Common myeloid progenitor, CD34-positive (primary cell): Measurements from ENCODE around the gene UBE2L5.
A peak's percentile ranks its signal among the peaks of the same experiment; 100 is the strongest.

Experiments used
- CTCF ChIA-PET: fragments of 350-600 bp; sonication (Branson Sonifier 250); formaldehyde crosslinking; loops from one replicate; lab custom pipeline; 2021; ENCODE audit warnings: antibody characterized with exemption; lab: Charles Lee
- POLR2A ChIA-PET: fragments of 350-600 bp; sonication (Branson Sonifier 250); formaldehyde crosslinking; loops from one replicate; lab custom pipeline; 2021; ENCODE audit warnings: antibody characterized with exemption; lab: Charles Lee
- DNase-seq, 3 donors: peaks; one replicate each; pipeline versions ENCODE4 v3.0.0 to v3.0.0-alpha.2; 2013
- H3K27ac ChIP-seq, 2 experiments: 1 replicate in 1 of 2; 2 replicates in 1 of 2; pipeline ENCODE4 v1.7.0; 2013; ENCODE audit warnings: inconsistent platforms in 2 of 2, low read length in 2 of 2, mild to moderate bottlenecking in 2 of 2, low read depth in 1 of 2, moderate library complexity in 1 of 2; ENCODE audit not compliant: severe bottlenecking in 2 of 2, insufficient read depth in 1 of 2, poor library complexity in 1 of 2
- H3K27me3 ChIP-seq, 5 experiments: replicated peaks in 2 of 5; 1 replicate in 3 of 5; 2 replicates in 2 of 5; pipeline versions ENCODE4 v1.6.1 to v1.7.0; 2013; ENCODE audit warnings: low read length in 4 of 5, mild to moderate bottlenecking in 2 of 5, moderate library complexity in 2 of 5, inconsistent platforms in 1 of 5; ENCODE audit not compliant: insufficient read depth in 5 of 5, control insufficient read depth in 4 of 5
- H3K36me3 ChIP-seq, 4 experiments: 1 replicate in 2 of 4; 2 replicates in 2 of 4; pipeline versions ENCODE4 v1.6.1 to v1.7.0; 2013; ENCODE audit warnings: low read length in 3 of 4, control low read depth in 1 of 4, mild to moderate bottlenecking in 1 of 4; ENCODE audit not compliant: control insufficient read depth in 4 of 4, insufficient read depth in 4 of 4
- H3K4me1 ChIP-seq, 4 experiments: 1 replicate in 3 of 4; 2 replicates in 1 of 4; pipeline versions ENCODE4 v1.6.1 to v1.7.1; 2013; ENCODE audit warnings: low read length in 3 of 4, mild to moderate bottlenecking in 3 of 4, control low read depth in 1 of 4, inconsistent platforms in 1 of 4, moderate library complexity in 1 of 4; ENCODE audit not compliant: control insufficient read depth in 4 of 4, insufficient read depth in 4 of 4; ENCODE audit errors: control extremely low read depth in 1 of 4
- H3K4me3 ChIP-seq, 7 experiments: 1 replicate in 4 of 7; 2 replicates in 3 of 7; pipeline versions ENCODE4 v1.5.1 to v1.7.0; 2013; ENCODE audit warnings: mild to moderate bottlenecking in 7 of 7, low read length in 6 of 7, moderate library complexity in 6 of 7, inconsistent platforms in 2 of 7, low read depth in 2 of 7, control low read depth in 1 of 7; ENCODE audit not compliant: insufficient read depth in 4 of 7, control insufficient read depth in 1 of 7; ENCODE audit errors: extremely low read depth in 1 of 7
- H3K9me3 ChIP-seq, 5 experiments: 1 replicate in 4 of 5; 2 replicates in 1 of 5; pipeline versions ENCODE4 v1.6.1 to v1.7.1; 2013; ENCODE audit warnings: low read length in 4 of 5, mild to moderate bottlenecking in 2 of 5, inconsistent platforms in 1 of 5, low read depth in 1 of 5, moderate library complexity in 1 of 5; ENCODE audit not compliant: control insufficient read depth in 4 of 5, insufficient read depth in 2 of 5; ENCODE audit errors: control extremely low read depth in 1 of 5
- WGBS: methylation state at CpG from one replicate; pipeline ENCODE4 v1.1.5; 2013; ENCODE audit not compliant: insufficient coverage; 5-methylcytosine and 5-hydroxymethylcytosine counted together

The UBE2L5 gene

DNA sequence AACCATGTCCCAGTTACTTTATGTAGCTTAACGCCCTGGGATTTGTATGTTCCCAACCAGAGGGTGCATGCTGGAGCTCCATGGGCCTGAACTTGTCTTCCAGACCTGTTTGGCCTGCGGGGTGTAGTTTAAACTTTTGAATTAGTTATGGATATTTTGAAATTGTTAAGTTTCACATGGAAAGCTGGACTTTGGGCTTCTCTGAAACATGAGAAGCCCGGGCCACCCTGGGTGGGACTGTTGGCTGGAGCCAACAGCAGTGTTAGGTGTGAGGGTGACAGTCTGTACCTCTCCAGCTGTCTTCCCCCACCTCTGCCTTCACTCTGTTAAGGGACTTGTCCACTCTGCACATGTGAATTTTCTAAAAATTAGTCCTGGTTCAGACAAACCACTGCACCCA lies 1.6 kb downstream of the UBE2L5 start:
- Histone ChIP-seq H3K36me3 (no peaks in the 10 kb centered on the region), H3K4me1 (peaks cover 3 to 18% (median 14%) of the 10 kb centered on the region in 4 experiments), H3K9me3 (no peaks in the 10 kb centered on the region), H3K27me3 (no peaks in the 10 kb centered on the region), H3K4me3 (no peak overlapping the region), H3K27ac (no peak overlapping the region)
- no peak for DNase-seq
- WGBS, result 100% methylated on average over 2 of the region's 3 CpGs
- POLR2A ChIA-PET, result interaction anchor here (0.5 to 0.6 kb wide), 2 partner anchors 162 to 235 kb away, joined by 3 read pairs; no protein-coding TSS in a partner anchor
- CTCF ChIA-PET, result interaction anchor here (1.4 kb wide), 1 partner anchor 15 kb away, joined by 3 read pairs; no protein-coding TSS in a partner anchor

DNA sequence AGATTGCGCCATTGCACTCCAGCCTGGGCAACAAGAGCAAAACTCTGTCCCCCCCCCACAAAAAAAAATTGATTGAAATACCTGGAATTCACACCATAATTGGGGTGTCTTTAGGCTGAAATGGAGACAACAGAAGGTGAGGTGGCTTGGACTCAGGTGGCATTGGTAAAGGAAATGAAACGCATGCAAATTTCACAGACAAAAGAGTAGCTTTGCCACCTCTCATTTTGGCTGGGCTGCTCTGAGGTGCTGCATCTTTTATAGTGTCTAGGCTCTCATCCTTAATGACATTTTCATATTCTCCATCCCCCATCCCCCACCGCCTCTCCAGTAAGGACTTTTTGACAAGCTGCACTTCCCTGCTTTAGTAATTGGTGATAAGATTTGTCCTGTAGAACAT lies 6.9 kb downstream of the UBE2L5 start:
- Histone ChIP-seq H3K9me3 (no peaks in the 10 kb centered on the region), H3K27me3 (no peaks in the 10 kb centered on the region), H3K4me1 (peaks cover 0 to 12% (median 0%) of the 10 kb centered on the region in 4 experiments), H3K4me3 (no peak overlapping the region), H3K36me3 (no peaks in the 10 kb centered on the region), H3K27ac (no peak overlapping the region)
- WGBS, result 93% methylated on average over 2 of the region's 3 CpGs
- ChIA-PET CTCF (interaction anchor here (0.7 to 1.2 kb wide), 6 partner anchors 9 to 570 kb away, joined by 3 to 4 read pairs (median 3); no protein-coding TSS in a partner anchor), POLR2A (no interaction called here)
- no peak for DNase-seq

DNA sequence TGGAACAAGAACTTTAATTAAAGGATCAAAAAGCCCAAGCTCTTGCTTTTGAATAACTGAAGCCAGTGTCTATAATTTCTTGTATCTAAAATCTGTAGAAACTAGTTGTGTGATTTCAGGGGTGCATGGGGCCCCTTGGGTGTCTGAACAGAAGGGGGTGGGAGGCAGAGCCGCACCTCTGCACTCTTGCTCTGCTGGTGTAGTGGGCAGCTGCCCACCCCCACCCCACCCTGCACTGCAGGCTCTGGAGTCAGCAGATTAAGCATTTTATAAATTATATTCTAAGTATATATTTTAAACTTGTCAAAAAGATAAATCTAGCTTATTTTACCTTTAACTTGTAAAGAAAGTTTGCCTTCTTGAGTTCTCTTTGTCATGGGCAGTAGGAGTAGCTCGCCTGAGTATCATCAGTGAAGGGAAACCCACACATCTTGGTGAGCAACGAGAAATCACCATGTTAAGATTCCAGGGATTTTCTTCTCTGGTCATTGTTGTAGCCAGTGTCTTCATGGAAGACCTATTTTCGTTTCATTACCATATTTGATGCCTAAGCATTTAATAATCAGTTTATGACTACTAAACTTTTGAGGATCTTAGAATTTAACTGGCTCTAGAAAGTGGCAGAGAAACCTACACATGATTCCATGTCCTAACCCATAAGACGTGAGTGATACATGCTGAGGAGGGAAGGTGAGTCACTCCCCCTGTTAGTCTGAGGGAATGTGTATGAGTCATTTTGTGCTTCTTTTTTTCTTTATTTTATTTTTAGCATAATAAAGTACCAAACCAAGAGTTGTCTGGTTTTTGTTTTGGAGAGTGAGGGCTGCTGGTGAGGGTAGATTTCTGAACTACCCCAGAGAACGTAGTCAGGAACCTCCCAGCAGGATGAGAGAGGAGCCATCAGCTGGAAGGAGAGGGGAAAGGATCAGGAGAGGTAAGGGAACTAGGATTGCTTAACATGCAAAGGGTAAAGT lies 7.7 kb downstream of the UBE2L5 start:
- Histone ChIP-seq H3K36me3 (no peaks in the 10 kb centered on the region), H3K4me3 (no peak overlapping the region), H3K4me1 (peaks cover 0 to 12% (median 0%) of the 10 kb centered on the region in 4 experiments), H3K9me3 (no peaks in the 10 kb centered on the region), H3K27ac (no peak overlapping the region), H3K27me3 (no peaks in the 10 kb centered on the region)
- peak; percentile 44 to 87 (median 84) for DNase-seq
- ChIA-PET POLR2A (no interaction called here), CTCF (interaction anchor here (0.7 to 1.3 kb wide), 7 partner anchors 8 to 571 kb away, joined by 3 to 4 read pairs (median 3); partner anchors contain the start of gene UBE2L5)
- WGBS, result 91% methylated on average over 3 of the region's 6 CpGs

DNA sequence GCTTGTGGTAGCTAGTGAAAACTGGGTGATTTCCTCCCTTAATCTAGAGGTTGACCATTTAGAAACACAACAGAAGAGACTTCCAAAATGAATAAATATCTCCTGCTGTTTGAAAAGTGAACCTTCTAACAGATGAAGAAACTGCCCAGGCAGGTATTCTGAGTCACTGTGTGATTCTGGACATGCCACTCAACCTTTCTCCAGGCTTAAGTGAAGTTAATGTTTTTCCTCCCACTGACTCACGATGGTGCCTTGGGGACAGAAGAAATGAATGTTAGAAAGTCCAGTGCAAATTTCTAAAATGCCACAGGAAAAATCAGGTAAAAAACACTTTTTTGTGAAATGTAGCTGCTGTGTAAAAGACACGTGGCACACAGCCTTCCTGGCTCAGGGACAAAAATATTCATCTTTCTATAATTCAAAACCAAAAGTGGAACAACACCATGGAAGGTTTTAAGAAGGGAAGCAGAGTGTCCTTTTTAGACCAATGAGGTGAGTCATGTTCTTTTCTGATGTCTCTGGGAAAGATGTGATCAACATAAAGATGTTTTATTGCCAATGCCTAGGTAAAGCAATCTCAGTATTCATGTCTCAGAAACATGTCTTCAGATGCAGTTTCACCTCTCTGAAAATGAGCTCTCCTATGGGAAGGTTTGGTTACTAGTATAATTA lies 9.1 kb downstream of the UBE2L5 start:
- H3K27ac ChIP-seq, result no peak overlapping the region
- DNase-seq, result no peak
- POLR2A ChIA-PET, result interaction anchor here (1.2 kb wide), 1 partner anchor 9 kb away, joined by 3 read pairs; the partner anchor contains the start of gene UBE2L5
- H3K9me3 ChIP-seq, result no peaks in the 10 kb centered on the region
- CTCF ChIA-PET, result interaction anchor here (0.6 to 1.5 kb wide), 5 partner anchors 9 to 31 kb away, joined by 3 to 5 read pairs (median 4); partner anchors contain the start of gene UBE2L5
- WGBS, result 86% methylated on average over 1 of the region's 2 CpGs
- peaks cover 0 to 12% (median 0%) of the 10 kb centered on the region in 4 experiments for H3K4me1 ChIP-seq
- H3K27me3 ChIP-seq, result no peaks in the 10 kb centered on the region
- no peaks in the 10 kb centered on the region for H3K36me3 ChIP-seq
- H3K4me3 ChIP-seq, result no peak overlapping the region

- Histone ChIP-seq H3K4me3 (no peak overlapping the region), H3K36me3 (no peaks in the 10 kb centered on the region), H3K27ac (no peak overlapping the region), H3K4me1 (peaks cover 0 to 3% (median 1%) of the 10 kb centered on the region in 4 experiments), H3K27me3 (no peaks in the 10 kb centered on the region), H3K9me3 (no peaks in the 10 kb centered on the region)
- no CpG with 5 or more reads among the region's 3 CpGs for WGBS
- no peak for DNase-seq
- CTCF ChIA-PET, result interaction anchor here (0.9 to 1.3 kb wide), 2 partner anchors 10 to 11 kb away, joined by 3 to 5 read pairs; no protein-coding TSS in a partner anchor
- POLR2A ChIA-PET, result no interaction called here
These were observed 13.7 kb downstream of the UBE2L5 start for GRCh38 chr13:30435911-30436451.

GRCh38 chr13:30437177-30437576 lies 14.9 kb downstream of the UBE2L5 start:
- DNase-seq, result no peak
- Histone ChIP-seq H3K27ac (no peak overlapping the region), H3K27me3 (no peaks in the 10 kb centered on the region), H3K4me1 (peaks cover 0 to 7% (median 4%) of the 10 kb centered on the region in 4 experiments), H3K4me3 (no peak overlapping the region), H3K9me3 (no peaks in the 10 kb centered on the region), H3K36me3 (no peaks in the 10 kb centered on the region)
- POLR2A ChIA-PET, result no interaction called here
- WGBS, result 95% methylated on average over 8 of the region's 8 CpGs
- CTCF ChIA-PET, result interaction anchor here (0.9 to 1.3 kb wide), 3 partner anchors 9 to 13 kb away, joined by 3 to 5 read pairs (median 3); no protein-coding TSS in a partner anchor
